Erythroblast (primary cell): Measurements from ENCODE around the gene ZNF384.
"Not testable (repeated sequence)": the region's sequence is repeated elsewhere in the genome, so short reads cannot be mapped to it uniquely, and the experiment has no call there.

Experiments
- DNase-seq, 2 experiments: peaks; one replicate each; lab custom pipeline; 2025; lab: John Stamatoyannopoulos, UW
- GATA1 ChIP-seq: IDR thresholded peaks from 2 replicates; pipeline ENCODE4 v1.6.1; 2011; ENCODE audit warnings: low read depth, mild to moderate bottlenecking, control low read depth, low read length, moderate library complexity
- POLR2A ChIP-seq: IDR thresholded peaks from 2 replicates; pipeline ENCODE4 v1.6.1; 2011; ENCODE audit warnings: mild to moderate bottlenecking, low read length

The ZNF384 gene

GRCh38 chr12:6708960-6709394 is 19.8 kb upstream of the ZNF384 start:
- TF ChIP-seq GATA1 = no peak
- TF ChIP-seq POLR2A = peak; percentile 38
- DNase-seq = no peak

GRCh38 chr12:6708351-6708750 is 19.2 kb upstream of the ZNF384 start:
- not testable (repeated sequence) for DNase-seq

DNA sequence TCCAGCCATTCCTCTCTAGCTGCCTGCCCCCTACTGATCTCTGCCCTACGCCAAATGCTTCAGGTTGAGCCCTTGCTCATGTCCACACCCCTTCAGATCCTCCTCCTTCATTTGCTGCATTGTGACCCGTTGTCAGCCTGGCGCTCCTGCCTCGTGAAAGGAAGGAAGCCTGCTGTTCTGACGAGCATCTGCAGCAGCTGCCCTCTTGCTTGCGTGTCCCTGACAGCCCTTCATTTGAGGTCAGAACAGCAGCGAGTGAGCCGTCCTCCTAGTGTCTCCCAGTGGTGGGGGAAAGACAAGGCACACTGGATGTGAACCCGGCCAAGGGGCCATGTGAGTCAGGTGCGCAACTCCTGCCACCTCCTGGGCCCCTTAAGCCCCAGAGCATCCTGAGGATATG is 14.5 kb upstream of the ZNF384 start:
- peak in 1 of 2 experiments; percentile 32 for DNase-seq
- TF ChIP-seq POLR2A (no peak), GATA1 (no peak)

DNA sequence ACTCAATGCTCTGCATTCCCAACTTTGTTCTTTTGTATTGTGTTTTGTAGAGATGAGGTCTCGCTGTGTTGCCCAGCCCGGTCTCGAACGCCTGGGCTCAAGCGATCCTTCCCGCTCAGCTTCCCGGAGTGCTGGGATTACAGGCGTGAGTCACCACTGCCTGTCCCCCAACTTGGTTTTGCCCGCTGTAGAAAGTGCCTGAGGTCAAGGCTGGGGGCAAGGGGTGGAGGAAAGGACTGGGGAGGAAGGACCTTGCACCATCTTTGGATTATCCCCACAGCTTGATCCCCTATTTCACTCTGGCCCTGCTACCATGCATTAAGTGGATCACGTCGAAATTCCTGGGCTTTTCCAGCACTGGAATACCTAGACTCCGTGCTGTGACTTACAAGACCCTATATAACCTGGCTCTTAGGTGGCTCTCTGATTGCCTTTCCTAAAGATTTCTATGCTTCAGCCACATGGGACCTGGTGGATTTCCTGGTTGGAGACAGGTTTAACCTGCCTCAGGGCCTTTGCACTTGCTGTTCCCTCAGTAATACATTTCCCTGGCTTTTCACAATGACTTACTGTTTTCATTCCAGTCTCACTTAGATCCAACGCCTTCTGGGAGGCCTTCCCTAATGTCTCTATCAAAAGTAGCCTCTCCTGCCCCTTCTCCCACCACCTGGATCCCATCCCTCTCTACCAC is 12.0 kb upstream of the ZNF384 start:
- no peak for DNase-seq
- TF ChIP-seq POLR2A (no peak), GATA1 (no peak)

- no peak for DNase-seq
- TF ChIP-seq POLR2A = no peak
- TF ChIP-seq GATA1 = no peak
Observed at GRCh38 chr12:6700646-6701051, 11.5 kb upstream of the ZNF384 start, which contains the start of gene PIANP. Gene PIANP (minus strand): TSS chr12:6700815. CDS start chr12:6698061, 2,754 bp downstream.

DNA sequence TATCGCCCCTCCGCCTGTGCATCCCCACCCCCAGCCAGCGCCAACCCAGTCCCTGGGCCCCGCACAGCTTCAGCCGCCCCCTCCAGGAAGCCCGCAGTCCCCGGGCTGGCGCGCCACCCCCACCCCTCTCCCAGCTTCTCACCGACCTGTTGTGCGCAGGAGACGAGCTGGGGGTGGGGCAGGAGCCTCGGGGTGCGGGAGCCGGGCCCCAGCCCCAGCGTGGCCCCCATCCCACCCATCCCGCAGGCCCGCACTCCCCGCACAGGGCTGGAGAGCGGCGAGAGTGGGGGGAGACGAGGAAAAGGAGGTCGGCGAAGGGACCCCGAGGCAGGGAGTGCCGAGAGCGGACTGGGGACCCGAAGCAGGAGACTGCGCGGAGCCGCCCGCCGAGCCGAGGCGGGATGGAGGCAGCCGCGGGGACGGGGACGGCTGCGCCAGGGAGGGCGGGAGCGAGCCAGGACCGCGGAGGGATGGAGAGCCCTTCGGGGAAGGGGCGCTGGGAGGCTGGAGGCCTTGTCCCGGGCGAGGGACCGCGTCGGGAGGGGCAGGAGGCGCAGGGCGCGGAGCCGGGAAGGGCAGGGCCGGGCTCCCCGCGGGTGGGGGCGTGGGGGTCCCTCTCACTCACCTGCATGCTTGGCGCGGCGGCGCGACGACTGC is 10.9 kb upstream of the ZNF384 start:
- DNase-seq = no peak
- TF ChIP-seq GATA1 = no peak
- TF ChIP-seq POLR2A = no peak

DNA sequence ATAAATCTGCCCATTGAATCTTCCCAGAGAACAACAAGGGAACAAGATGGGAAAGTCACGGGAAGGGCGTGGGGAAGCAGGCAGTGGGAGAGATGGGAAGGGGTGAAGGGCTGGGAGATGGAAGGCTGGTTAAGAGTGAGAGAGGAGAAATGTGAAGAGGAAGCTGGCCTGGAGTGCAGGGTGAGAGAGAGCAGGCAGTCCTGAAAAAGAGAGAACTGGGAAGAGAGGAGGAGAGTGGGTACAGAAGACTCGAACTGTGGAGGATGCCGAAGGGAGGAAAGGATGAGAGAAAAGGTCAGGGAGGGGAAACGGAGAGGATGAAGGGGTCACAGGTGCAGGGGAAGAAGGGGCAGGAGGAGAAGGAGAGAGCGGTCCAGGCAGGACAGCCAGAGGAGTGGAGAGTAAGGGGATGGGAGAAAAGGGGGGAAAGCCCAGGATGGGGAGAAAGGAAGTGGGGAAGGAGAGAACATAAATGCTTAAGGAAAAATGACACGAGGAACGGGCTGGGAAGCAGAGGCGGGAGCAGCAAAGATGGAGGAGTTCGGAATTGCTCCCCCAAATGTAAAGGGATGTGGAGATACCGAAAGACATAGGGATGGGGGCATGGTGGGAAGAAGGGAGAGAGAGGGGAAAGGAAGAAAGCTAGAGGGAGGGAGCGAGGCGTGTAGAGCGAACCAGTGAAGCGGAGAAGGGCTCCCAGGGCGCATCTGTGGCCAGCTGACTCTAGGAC is 10.2 kb upstream of the ZNF384 start:
- TF ChIP-seq GATA1 = no peak
- TF ChIP-seq POLR2A = no peak
- DNase-seq = no peak

DNA sequence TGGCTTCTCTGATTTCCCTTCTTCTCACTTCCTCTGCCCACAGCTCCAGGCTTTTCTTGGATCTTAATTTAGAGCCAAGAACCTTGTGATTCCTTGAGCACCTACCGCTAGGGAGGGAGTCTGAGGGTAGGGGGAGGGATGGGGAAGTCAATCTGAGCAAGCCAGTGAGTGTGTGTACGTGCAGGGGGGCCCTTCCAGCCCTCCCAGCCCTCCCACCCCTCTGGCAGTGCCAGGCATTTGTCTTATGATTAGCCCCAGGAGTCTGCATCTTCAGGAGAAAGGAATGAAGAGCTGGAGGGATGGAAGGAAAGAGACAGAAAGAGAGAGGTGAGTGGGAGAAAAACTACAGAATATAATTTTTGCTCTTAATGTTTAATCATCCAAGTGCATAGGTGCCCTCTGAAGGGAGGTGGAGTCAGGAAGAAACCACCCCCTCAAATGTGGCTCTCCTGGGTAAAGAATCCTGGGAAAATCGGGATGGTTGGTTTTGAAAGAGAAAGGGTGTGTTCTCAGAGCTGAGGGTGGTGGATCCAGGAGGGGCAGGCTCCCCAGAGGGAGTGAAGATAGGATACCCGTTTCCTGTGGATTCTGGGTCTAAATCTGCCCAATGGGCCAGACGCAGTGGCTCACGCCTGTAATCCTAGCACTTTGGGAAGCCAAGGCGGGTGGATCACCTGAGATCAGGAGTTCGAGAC is 9.3 kb upstream of the ZNF384 start:
- TF ChIP-seq POLR2A (no peak), GATA1 (no peak)
- no peak for DNase-seq

DNA sequence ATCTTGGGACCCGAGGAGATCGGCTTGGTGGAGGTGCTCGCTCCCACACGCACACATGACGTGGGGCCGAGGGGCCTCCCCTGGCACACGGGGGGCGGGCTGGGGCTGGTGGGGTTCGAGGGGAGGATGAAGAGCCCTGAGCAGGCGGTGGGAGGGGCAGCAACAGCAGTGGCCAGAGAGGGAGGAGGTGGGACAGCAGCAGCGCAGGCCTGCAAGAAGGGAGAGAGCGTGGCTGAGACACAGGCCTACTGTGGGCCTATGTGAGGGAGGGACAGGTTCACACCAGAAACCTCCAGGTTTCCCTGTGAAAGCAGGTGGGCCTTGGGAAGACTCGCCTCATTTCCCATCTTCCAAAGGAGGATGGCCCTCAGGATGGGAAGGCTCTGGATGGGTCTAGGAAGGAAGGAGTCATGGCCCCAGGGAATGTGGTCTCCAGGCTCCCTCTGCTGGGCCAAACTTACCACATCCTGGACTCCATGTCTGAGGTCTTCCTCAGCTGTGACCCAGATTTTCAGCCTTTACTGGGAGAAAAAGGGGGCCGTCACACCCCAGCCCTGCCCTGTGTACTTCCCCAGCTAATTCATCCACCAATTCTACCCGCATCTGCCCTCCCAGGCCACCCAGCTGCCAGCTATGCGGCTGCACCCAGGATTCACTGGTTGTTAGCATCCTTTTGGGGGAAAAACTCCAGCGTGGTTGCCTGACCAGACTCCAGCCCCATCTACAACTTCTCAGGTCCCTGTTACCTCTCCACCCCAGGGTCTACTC is 8.6 kb upstream of the ZNF384 start:
- DNase-seq = peak; percentile 40 to 66
- TF ChIP-seq GATA1 = no peak

DNA sequence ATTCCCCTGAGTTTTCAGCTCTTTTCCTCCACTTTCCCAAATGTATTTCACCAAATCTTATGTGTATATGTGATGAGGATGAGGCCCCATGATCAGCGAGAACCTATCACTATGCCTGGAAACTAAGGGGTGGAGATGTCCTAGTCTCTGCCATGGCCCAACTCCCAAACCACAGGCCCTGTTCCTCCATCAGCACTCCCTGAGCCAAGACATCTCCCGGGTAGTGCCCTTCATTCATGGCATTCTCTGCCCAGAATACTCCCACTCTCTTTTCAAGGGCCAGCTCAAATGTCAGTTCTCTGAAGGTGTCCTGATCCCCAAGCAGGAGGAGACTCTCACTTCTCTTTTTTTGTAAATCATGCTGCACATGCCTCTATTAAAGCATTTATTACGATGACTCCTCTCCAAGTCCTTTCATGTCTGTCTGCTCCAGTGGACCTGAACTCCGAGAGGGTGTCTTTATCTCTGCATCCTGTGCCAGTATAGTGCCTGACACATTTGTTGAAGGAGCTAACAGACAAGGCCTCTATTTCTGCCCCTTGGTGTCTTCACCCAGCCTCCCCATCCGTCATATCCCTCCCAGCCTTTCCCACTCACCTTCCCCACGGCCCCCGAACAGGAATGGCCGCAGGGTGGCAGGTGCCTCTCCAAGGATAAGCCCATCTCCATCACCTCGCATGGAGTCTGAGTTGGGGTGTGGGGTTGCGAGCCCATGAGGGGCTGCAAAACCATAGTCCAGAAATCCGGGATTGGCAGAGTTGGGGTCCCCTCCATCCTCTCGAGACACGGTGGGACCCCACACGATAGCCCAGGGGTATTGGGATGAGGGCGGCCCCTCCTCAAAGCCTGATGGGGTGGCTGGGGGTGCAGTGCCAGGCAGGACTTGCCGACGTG is 7.8 kb upstream of the ZNF384 start:
- no peak for TF ChIP-seq GATA1
- TF ChIP-seq POLR2A = no peak

GRCh38 chr12:6695313-6696045 is 6.3 kb upstream of the ZNF384 start:
- TF ChIP-seq GATA1 (no peak), POLR2A (no peak)
- no peak for DNase-seq

More for the DNA sequence above, 7.8 kb upstream of the ZNF384 start:
- no peak for DNase-seq
